ENCODE measurements around the gene PRR14. TPM values are rescaled to one million over a fixed set of nuclear protein-coding genes. Genes with fewer than 3 reads are reported as not detected.

Gene PRR14
- total and polyA plus RNA-seq, 2 of the 8 experiments (the other 6 are each of a cell fraction or from before 2014, with no cell fraction given): 3.6 to 16.1 TPM

GRCh38 chr16:30698139-30698815, 47.5 kb downstream of the PRR14 start (continued):
- no peak for TF ChIP-seq SIX5 (IDR thresholded peaks at IDR 0.05; ENCODE audit: low read depth, low read length)
- TF ChIP-seq EP300 (IDR thresholded peaks at IDR 0.05; ENCODE audit: borderline replicate concordance in 1 of 2, low read depth in 2 of 2, low read length in 2 of 2): no peak
- no peak for TF ChIP-seq KDM1A (IDR thresholded peaks at IDR 0.05; ENCODE audit: borderline replicate concordance, low read length)
- no peak for TF ChIP-seq GABPA (IDR thresholded peaks at IDR 0.05; ENCODE audit: borderline replicate concordance, insufficient read depth, low read length)
- no peak for TF ChIP-seq JUN (IDR thresholded peaks at IDR 0.05; ENCODE audit: low read depth, low read length)
- no peak for TF ChIP-seq EZH2 (IDR thresholded peaks at IDR 0.05; ENCODE audit: low read depth, low read length, severe bottlenecking)
- peak; percentile 83; the same call in 1 of the 2 replicates for TF ChIP-seq ATF2 (IDR thresholded peaks at IDR 0.05; ENCODE audit: low read length)
- TF ChIP-seq PHF8 (conservative IDR thresholded peaks at IDR 0.05; ENCODE audit: low read depth, low read length): peak; percentile 99
- peak; percentile 95; the same call in 1 of the 2 replicates for TF ChIP-seq TAF1 (IDR thresholded peaks at IDR 0.05; ENCODE audit: low read depth, low read length)
- no peak for TF ChIP-seq SRF (IDR thresholded peaks at IDR 0.05; ENCODE audit: low read depth, low read length)
- no peak for TF ChIP-seq RAD21 (IDR thresholded peaks at IDR 0.05 in 1 of 2, conservative IDR thresholded peaks at IDR 0.05 in 1 of 2; ENCODE audit: low read depth in 2 of 2, low read length in 2 of 2)
- TF ChIP-seq TAF7 (optimal IDR thresholded peaks at IDR 0.05; ENCODE audit: borderline replicate concordance, low read depth, low read length): peak; percentile 90
- no peak for TF ChIP-seq EGR1 (IDR thresholded peaks at IDR 0.05; ENCODE audit: borderline replicate concordance, low read depth, low read length)
- peak in 1 of 2 experiments; percentile 26; a peak in 2 of 4 replicates for TF ChIP-seq SIN3A (conservative IDR thresholded peaks at IDR 0.05 in 1 of 2, IDR thresholded peaks at IDR 0.05 in 1 of 2; ENCODE audit: low read depth in 1 of 2, low read length in 2 of 2)
- no peak for TF ChIP-seq CTBP2 (IDR thresholded peaks at IDR 0.05; ENCODE audit: borderline replicate concordance, insufficient read depth, insufficient read length, low read length)
- TF ChIP-seq CTCF (IDR thresholded peaks at IDR 0.05; ENCODE audit: control extremely low read depth in 1 of 3, insufficient read depth in 1 of 3, low read depth in 1 of 3, low read length in 3 of 3): no peak
- TF ChIP-seq NRF1 (IDR thresholded peaks at IDR 0.05; ENCODE audit: low read depth, low read length): peak; percentile 46; the same call in 1 of the 2 replicates
- no peak for TF ChIP-seq SAP30 (IDR thresholded peaks at IDR 0.05; ENCODE audit: insufficient read depth, insufficient replicate concordance, low read length)

Measured in H1 (cell line).